Measurements from ENCODE around the gene GPRIN1.
"Not testable (repeated sequence)": the region's sequence is repeated elsewhere in the genome, so short reads cannot be mapped to it uniquely, and the experiment has no call there.

Gene GPRIN1

DNA sequence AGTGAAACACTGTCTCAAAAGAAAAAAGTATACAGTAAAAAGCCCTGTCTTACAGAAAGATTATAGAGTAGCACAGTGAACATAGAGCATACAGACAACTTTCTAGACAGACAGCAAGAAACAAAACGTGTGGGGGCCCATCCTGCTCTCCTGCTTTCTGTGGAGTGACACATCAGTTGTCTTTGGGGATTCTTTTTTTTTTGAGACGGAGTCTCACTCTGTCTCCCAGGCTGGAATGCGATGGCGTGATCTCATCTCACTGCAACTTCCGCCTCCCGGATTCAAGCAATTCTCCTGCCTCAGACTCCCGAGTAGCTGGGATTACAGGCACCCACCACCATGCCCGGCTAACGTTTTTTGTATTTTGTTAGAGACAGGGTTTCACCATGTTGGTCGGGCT, 46.0 kb downstream of the GPRIN1 start:
- no peak for FAIRE-seq

DNA sequence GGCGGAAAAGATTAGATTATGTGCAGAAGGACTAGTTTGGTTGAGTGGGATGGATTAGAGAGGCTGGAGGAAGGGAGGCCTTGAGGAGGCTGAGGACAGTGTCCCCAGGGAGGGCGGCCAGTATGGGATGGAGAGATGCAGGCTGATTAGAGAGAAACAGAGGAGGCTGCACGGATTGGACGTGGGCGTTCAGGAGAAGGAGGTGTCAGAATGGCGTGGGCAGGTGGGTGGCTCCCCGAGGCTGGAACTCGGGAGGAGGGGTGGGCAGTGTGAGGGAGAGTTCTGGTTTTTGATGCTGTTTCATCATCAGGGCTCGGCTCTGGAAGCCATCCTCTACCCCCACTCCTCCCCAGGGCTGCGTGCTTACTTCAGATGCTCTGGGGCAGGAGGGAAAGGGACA, 47.8 kb downstream of the GPRIN1 start:
- no peak for FAIRE-seq

DNA sequence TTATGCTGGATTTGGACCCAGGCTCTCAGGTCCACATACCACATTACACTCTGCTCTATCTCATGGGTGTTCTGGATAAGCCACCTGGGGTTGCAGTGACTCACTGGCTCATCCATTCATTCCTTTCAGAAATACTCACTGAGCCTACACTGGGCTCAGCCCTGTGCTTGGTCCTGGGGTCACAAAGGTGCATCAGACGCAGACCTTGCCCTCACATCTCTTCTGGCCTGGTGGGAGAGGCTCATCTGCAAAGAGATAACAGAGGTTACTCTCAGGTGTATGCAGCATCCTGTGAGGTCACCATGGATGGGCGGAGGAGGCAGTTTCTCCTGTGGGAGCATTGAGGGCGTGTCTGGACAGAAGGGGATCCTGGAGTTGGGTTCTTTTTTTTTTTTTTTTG, 48.7 kb downstream of the GPRIN1 start:
- FAIRE-seq = no peak

DNA sequence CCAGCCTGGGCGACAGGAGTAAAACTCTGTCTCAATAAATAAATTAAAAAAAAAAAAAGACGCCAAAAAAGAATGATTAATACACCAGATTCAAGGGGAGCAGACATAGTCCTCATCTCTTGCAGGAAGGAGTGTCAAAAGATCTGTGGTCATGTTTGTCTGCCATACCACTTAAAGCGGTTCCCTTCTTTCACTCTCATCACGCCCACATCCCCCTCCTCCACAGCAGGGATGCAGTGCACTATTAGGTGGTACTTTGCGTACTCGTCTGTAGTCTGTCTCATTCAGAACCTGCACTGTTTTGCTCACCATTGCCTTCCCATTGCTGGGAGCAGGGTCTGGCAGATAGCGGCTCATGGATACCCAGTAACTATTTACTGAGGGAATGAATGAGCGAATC, 49.6 kb downstream of the GPRIN1 start:
- FAIRE-seq = no peak

DNA sequence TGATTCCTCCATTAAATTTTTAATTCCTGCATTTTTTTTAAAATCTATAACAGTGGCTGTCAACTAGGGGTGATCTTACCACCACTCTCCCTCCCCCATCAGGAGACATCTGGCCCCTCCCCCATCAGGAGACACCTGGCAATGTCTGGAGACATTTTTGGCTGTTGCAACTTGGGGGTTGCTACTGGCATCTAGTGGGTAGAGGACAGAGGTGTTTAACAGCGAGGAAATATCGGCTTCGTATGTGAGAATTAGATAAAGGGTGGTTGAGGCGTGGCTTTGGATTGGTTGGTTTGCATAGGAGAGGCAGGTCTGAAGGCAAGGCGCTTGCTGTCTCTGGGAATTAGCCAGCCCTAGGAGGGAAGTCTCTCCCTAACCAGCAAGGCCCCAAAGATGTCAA, 50.3 kb downstream of the GPRIN1 start:
- no peak for FAIRE-seq

DNA sequence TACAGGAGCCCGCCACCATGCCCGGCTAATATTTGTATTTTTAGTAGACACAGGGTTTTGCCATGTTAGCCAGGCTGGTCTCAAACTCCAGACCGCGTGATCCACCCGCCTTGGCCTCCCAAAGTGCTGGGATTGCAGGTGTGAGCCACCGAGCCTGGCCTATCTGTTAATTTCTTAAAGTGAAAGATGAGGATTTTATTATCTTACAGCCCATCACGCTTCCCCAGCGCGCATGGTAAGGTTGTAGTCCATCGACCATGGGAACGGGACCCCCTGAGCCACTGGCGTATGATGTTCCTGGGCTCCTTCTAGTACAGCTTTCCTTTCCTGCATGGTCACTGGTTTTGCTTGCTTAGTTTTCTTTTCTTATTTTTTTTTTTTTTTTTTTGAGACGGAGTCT, 52.1 kb downstream of the GPRIN1 start:
- no peak for FAIRE-seq

DNA sequence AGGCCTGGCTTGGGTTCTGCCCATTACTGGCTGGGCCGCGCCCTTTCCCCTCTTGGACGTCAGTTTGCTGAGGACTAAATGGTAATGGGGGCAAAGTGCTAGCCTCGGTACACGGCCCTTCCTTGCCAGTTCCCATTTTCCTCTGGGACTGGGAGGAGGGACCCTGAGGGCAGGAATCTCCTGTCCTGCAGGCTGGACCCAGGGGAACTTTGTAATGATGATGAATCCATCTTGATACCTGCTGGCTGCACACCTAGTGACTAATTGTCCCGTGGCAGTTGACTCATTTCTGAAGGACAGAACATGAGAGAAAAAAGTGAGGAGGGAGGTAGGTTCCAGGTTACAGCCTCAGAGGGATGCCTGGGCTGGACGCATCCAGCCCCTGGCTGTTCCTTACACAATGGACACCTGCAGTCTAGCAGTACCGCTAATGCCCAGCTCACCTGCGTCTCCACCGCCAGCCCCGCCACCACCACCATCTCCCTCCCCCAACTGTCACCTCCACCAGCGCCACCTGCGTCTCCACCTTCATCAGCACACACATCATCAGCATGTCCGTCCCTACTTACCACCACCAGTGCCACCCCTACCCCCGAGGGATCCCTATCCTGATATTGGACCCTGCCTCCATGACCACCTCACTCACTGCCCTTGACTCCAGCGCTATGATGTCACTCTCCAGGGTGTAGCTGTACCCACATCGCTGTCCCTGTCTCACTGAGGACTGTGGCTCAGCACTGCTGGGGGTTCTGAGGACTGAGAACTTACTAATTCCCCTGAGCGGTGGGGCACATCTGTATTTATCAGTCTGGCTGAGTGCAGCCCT, 56.5 kb downstream of the GPRIN1 start:
- no peak for FAIRE-seq

DNA sequence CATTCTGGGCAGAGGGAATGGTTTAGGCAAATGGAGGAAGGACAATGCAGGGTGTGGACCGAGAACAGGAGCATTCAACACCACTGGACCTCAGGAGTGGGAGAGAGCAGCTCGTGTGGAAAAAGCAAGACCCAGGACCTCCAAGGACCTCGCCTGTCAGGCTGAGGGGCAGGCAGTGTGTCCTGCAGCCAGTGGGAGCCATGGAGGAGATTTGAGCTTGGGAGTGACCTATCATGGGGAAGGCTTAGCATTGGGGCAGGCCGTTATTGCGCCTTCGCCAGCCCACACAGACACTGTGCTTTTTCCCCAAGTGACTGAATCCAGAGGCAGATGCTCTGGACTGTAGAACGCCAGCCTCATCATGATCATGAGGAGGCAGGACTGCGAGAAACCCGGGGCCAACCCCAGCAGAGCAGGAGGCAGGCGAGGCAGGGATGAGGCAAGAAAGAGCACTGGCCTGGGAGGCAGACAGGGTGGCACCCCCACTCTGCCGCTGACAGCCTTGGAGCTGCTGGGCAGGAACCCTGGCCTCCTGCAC, 57.6 kb downstream of the GPRIN1 start:
- FAIRE-seq = no peak

DNA sequence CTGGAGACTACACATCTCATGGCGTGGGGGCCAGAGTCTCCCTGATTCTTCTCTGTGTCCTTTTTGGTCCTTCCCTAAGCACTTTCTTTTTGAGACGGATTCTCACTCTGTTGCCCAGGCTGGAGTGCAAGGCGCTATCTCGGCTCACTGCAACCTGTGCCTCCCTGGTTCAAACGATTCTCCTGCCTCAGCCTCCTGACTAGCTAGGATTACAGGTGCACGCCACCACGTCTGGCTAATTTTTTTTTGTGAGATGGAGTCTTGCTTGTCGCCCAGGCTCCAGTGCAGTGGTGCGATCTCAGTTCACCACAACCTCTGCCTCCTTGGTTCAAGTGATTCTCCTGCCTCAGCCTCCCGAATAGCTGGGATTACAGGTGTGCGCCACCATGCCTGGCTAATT, 59.0 kb downstream of the GPRIN1 start:
- not testable (repeated sequence) for FAIRE-seq

DNA sequence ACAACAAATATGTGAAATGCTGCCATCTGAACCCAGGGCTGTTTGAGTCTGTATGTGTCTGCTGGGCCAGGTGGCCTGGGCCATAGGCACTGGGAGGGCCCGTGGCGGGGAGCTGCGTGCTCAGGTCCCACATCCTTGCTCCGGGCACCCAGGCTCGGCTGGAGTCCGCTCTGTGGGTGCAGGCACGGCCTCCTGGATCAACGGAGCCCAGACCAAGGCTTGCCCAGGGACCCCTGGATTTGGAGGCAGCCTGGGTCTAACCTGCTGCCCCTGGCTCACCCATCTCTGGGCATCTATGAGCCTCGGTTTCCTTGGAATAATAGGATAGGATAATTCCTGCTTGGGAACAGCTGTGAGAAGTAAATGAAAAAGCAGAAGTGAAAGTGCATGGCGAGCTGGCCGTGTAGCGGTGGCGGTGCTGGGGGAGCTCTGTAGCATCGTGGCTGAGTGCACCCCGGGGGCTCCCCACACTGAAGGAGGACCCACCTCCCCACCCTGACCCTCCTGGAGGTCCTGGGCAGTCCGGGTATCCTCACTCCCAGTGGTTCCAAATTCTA, 59.6 kb downstream of the GPRIN1 start:
- FAIRE-seq = no peak

DNA sequence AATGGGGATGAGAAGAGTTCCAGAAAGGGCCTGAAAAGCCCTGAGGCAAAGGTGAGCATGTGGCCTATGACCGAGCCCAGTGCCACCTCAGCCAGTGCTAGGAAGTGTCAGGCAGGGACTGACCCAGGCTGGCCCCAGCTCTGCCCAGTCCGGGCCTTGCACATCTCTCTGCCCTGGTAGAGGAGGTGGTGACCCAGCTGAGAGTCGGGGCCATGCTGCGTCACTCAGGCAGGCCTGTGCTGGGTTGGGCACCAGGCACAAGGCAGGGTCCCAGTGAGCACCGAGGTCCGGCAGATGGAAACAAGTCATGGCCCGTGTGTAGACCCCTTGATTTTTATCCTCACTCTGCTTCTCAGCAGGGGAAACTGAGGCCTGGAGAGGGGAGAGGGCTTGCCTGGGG, 60.1 kb downstream of the GPRIN1 start:
- FAIRE-seq = no peak

DNA sequence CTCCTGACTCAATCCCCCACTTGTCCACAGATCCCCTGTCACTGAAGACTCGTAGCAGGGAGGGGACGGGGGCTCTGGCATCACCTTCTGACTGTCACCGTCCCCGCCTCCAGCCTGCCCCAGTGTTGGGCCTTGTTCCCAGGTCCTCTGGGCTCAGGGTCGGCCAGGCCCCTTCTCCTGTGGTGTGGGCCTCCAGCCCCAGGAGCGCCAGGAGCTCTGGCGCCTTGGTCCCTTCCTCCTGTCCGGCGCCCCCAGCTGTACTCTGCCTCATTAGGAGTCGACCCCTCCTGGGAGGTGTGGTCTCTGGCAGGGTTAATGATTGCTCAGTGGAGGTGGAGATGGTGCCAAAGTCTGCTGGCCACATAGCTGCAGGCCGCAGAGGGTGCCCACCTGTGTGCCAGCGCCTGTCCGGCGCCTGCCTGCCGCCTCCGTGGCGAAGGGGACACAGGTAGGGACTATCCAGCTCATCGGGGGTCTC, 61.0 kb downstream of the GPRIN1 start, which contains the start of gene CDHR2:
Gene CDHR2 (plus strand): TSS at position 376 of the 478 bp plus-strand sequence. CDS start 16,011 bp downstream, outside the sequence.
- FAIRE-seq = no peak

DNA sequence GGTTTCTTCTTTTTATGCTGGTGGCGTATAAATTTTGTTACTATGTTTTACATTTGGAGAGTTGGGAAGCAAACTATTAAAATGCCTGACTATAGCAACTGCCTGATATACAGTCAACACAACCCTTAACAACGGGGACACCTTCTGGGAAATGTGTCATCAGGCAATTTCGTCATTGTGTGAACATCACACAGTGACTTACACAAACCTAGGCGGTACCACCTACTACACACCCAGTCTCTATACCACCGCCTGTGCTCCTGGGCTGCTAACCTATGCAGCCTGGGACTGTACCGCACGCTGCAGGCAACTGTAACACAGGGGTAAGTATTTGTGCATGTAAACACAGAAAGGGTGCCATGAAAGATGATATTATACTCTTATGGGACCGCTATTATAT, 62.2 kb downstream of the GPRIN1 start:
- FAIRE-seq = no peak
